T follicular helper cell (primary cell): ENCODE data around the gene VWA1.
"Not testable (repeated sequence)": the region's sequence is repeated elsewhere in the genome, so short reads cannot be mapped to it uniquely, and the experiment has no call there.

Experiments
- DNase-seq: peaks from one replicate; pipeline ENCODE4 v3.0.0-alpha.2; 2020; ENCODE audit warnings: low read depth

The VWA1 gene

GRCh38 chr1:1402901-1403392 lies 32.5 kb upstream of the VWA1 start:
- DNase-seq, result not testable (repeated sequence)

DNA sequence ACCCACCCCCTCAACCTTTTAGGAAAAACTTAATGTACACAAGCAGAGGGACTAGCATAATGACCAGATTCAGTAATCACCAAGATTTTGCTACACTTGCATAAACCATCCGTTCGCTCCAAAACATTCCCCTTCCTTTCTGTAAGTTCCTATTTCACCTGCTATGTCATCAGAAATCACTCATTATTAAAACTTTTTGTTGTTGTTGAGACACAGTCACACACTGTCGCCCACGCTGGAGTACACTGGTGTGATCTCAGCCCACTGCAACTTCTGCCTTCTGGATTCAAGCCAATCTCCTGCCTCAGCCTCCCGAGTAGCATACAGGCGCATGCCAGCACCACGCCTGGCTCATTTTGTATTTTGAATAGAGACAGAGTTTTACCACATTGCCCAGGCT lies 31.8 kb upstream of the VWA1 start:
- no peak for DNase-seq

- no peak for DNase-seq
Measured at GRCh38 chr1:1406101-1406820, 29.2 kb upstream of the VWA1 start.

- DNase-seq, result peak; percentile 94
Measured at GRCh38 chr1:1406821-1407635, 28.5 kb upstream of the VWA1 start, which contains the start of gene MRPL20. Gene MRPL20, minus strand, starts transcription at chr1:1407293. Its CDS starts 76 bp downstream, at chr1:1407217.

DNA sequence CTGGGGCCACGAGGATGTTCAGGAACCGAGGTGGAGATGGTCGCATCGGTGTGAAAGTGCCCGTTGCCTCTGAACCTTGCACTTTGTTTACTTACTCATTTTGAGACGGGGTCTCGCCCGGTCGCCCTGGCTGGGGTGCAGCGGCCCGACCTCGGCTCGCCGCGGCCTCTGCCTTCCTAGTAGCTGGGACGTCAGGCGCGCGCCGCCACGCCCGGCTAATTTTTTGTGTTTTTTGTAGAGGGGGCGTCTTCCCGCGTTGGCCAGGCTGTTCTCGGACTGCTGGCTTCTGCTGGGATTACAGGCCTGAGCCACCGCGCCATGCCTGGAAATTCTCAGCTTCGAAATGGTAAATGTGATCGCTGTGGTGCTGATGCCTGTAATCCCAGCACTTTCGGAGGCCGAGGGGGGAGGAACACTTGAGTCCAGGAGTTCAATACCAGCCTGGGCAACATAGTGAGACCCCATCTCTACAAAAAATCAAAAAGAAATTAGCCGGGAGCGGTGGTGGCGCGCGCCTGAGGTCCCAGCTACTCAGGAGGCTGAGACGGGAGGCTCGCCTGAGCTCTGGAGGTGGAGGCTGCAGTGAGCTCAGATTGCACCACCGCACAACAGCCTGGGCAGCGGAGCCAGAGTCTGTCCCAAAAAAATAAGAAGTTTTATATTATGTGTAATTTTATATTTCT lies 27.7 kb upstream of the VWA1 start:
- no peak for DNase-seq

- not testable (repeated sequence) for DNase-seq
Measured at GRCh38 chr1:1410238-1410637, 25.3 kb upstream of the VWA1 start.

DNA sequence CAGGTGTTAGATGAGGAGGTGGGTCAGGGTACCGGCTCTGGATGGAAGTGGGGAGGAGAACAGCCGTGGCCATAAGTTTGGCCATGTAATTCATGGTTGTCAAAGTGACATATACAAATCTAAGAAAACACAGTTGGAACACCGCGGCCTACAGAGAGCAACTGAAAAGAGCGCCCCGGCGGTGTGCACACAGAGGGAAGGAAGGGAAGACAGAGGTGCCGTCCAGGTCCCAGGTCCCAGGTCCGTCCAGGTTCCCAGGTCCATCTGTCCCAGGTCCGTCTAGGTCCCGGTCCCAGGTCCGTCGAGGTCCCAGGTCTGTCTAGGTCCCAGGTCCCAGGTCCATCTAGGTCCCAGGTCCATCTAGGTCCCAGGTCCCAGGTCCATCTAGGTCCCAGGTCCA lies 23.9 kb upstream of the VWA1 start:
- DNase-seq, result no peak

- DNase-seq, result not testable (repeated sequence)
Measured at GRCh38 chr1:1412311-1412902, 23.1 kb upstream of the VWA1 start.

GRCh38 chr1:1415751-1416150 lies 19.7 kb upstream of the VWA1 start:
- DNase-seq, result no peak

DNA sequence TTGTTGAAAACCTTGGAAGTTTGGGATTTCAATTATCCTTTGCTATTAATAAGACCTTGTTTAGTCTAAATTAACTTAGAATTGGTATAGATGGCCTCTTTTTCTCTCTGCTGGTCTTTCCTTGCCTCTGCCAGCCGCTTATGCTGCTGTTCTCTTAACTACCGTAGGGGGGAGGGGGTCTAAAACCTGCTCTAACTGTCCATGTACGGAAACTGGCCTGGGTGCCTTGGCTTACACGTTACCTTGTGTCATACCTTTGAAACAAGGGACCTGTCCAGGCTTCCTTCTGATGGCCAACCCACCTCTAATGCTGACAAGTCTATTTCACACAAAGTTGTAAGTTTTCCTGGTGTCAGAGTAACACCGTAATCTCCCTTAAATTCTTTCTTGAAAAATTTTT lies 18.1 kb upstream of the VWA1 start:
- not testable (repeated sequence) for DNase-seq

GRCh38 chr1:1417825-1418463 lies 17.5 kb upstream of the VWA1 start:
- DNase-seq, result not testable (repeated sequence)

GRCh38 chr1:1418464-1419362 lies 16.8 kb upstream of the VWA1 start:
- no peak for DNase-seq

- DNase-seq, result no peak
Measured at GRCh38 chr1:1419363-1419812, 16.1 kb upstream of the VWA1 start.

DNA sequence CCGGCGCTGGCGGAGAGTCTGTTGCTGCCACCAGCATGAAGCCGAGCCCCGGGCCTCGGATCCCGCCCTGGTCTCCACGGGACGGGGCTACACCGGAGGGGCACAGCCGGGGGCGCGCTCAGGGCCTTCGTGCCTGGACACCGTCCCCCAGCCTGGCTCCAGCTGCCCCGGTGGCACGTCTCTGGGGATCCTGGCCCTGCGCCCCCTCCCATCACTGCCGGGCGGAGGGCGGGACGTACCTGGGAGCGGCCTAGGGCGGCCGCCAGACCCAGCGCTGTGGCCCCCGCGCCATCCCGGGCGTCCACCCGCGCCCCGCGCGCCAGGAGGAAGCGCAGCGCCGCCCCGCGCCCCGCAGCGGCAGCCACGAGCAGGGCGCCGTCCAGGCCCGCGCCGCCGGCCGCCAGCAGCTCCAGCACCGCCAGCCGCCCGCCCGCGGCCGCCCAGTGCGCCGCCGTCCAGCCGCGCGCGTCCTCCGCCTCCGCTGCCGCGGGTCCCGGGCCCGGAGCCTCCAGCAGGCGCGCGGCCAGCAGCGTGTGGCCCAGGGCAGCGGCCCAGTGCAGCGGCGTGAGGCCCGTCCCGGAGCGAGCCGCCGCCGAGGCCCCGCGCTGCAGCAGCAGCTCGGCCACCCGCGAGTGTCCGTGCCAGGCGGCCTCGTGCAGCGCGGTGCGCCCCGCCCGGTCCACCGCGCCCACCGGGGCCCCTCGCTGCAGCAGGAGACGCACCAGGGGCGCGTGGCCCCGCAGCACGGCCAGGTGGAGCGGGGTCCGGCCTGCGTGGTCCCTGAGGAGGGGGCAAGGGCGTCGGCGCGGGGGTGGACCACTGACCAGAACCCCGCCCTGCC lies 15.5 kb upstream of the VWA1 start:
- no peak for DNase-seq

- no peak for DNase-seq
Measured at GRCh38 chr1:1420654-1421141, 14.8 kb upstream of the VWA1 start.

- no peak for DNase-seq
Measured at GRCh38 chr1:1421147-1421906, 14.2 kb upstream of the VWA1 start, which contains the start of gene ANKRD65. Gene ANKRD65, minus strand, starts transcription at chr1:1421276. Its CDS starts 271 bp downstream, at chr1:1421005.

- DNase-seq, result no peak
Measured at GRCh38 chr1:1421907-1422464, 13.5 kb upstream of the VWA1 start.
